Transverse colon (tissue), 4 donors: ENCODE data around the gene IER3. TPM values are rescaled to one million over a fixed set of nuclear protein-coding genes. Genes with fewer than 3 reads are reported as not detected.

ENCODE experiments used
- DNase-seq: peaks from one replicate; pipeline ENCODE4 v3.0.0-alpha.2; 2019
- H3K27ac ChIP-seq, 4 donors: fragments of 200-600 bp; sonication (generic); 2 replicates each; pipeline ENCODE4 v1.5.1; 2016 to 2018; ENCODE audit warnings: inconsistent platforms in 4 of 4
- H3K27me3 ChIP-seq: fragments of 200-600 bp; sonication (generic); 2 replicates; pipeline ENCODE4 v1.5.1; 2017; ENCODE audit warnings: inconsistent platforms
- H3K36me3 ChIP-seq, 4 donors: fragments of 200-600 bp; sonication (generic); 2 replicates each; pipeline ENCODE4 v1.5.1; 2017 to 2019; ENCODE audit warnings: inconsistent platforms in 4 of 4
- H3K4me1 ChIP-seq, 4 donors: fragments of 200-600 bp; sonication (generic); 2 replicates each; pipeline ENCODE4 v1.5.1; 2017 to 2020; ENCODE audit warnings: inconsistent platforms in 4 of 4
- H3K4me3 ChIP-seq, 4 donors: fragments of 200-600 bp; sonication (generic); 1 replicate in 1 of 4; 2 replicates in 3 of 4; pipeline versions ENCODE4 v1.5.1 to v1.6.1; 2017 to 2019; ENCODE audit warnings: inconsistent platforms in 4 of 4
- H3K9me3 ChIP-seq, 2 donors: fragments of 200-600 bp; sonication (generic); 2 replicates each; pipeline ENCODE4 v1.5.1; 2017 to 2019; ENCODE audit warnings: inconsistent platforms in 2 of 2
- EP300 ChIP-seq: sonication (generic); formaldehyde crosslinking; IDR thresholded peaks from one replicate; pipeline ENCODE4 v1.6.1; 2017; ENCODE audit warnings: antibody characterized with exemption, low read depth
- POLR2A ChIP-seq: fragments of 450-650 bp; IDR thresholded peaks from one replicate; pipeline ENCODE4 v1.6.1; 2016; ENCODE audit warnings: antibody characterized with exemption, mild to moderate bottlenecking, moderate library complexity
- POLR2AphosphoS5 ChIP-seq, 3 donors: sonication (generic); formaldehyde crosslinking; IDR thresholded peaks; one replicate each; pipeline ENCODE4 v1.6.1; 2016; ENCODE audit warnings: antibody characterized with exemption in 3 of 3
- WGBS, 2 donors: methylation state at CpG; one replicate each; pipeline ENCODE4 v1.1.5; 2018; ENCODE audit warnings: low coverage in 1 of 2; 5-methylcytosine and 5-hydroxymethylcytosine counted together
- in situ Hi-C, 4 donors: fragments of 200-750 bp; cut with MboI; loops; one replicate each; pipeline versions ENCODE4 v1.15.0 to v1.15.1; 2017; ENCODE audit warnings: low sequenced_read_pairs in 3 of 4, low pct_ligation_motif_present in 1 of 4, low pct_unique_long_range_greater_than_20kb in 1 of 4
- intact Hi-C: fragments of 100-400 bp; cut with DNase I; formaldehyde crosslinking; loops from one replicate; pipeline ENCODE4 v1.15.1; 2023; ENCODE audit warnings: low total_unique reads
- total RNA-seq, 4 donors: library from RNA; depleted of rRNA; stranded (reverse); fragments of >200 nt; gene quantifications; one replicate each; pipeline ENCODE4 v1.1.0, GENCODE V29; 2016
- TF ChIP-seq, protein P1 (sequence below), 5 experiments: fragments of 200-600 bp in 3 of 5; fragments of 450-650 bp in 2 of 5; sonication (generic) in 3 of 5; IDR thresholded peaks; 1 replicate in 2 of 5; 2 replicates in 3 of 5; pipeline ENCODE4 v1.5.1; 2016 to 2017; ENCODE audit warnings: antibody characterized with exemption in 5 of 5, inconsistent platforms in 3 of 5, mild to moderate bottlenecking in 2 of 5, moderate library complexity in 1 of 5

The IER3 gene
- total RNA-seq, 4 donors from 2014 or later, result 21.1 to 100 (median 84.6) TPM

DNA sequence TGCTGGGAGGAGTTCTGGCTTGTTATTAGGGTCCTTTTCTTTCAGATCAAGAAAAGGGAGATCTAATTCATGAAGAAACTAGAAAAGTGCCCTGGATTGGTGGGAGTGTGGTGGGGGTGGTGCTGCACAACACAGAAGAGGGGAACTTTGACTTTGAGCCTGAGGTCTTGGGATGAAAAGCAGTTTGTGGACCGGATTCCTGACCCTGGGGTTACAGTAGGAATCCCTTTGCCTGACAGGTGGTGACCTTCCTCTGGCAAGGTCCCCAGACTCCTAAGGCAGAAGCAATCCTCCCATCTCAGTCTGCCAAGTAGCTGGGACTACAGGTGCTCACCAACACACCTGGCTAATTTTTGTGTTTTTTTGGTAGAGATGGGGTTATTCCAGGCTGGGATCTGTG is 45.3 kb upstream of the IER3 start:
- intact Hi-C loops, result no loop called here
- 0% methylated on average over 1 of the region's 1 CpG for WGBS, 2 donors
- no peak for TF ChIP-seq EP300
- TF ChIP-seq, protein P1, sequence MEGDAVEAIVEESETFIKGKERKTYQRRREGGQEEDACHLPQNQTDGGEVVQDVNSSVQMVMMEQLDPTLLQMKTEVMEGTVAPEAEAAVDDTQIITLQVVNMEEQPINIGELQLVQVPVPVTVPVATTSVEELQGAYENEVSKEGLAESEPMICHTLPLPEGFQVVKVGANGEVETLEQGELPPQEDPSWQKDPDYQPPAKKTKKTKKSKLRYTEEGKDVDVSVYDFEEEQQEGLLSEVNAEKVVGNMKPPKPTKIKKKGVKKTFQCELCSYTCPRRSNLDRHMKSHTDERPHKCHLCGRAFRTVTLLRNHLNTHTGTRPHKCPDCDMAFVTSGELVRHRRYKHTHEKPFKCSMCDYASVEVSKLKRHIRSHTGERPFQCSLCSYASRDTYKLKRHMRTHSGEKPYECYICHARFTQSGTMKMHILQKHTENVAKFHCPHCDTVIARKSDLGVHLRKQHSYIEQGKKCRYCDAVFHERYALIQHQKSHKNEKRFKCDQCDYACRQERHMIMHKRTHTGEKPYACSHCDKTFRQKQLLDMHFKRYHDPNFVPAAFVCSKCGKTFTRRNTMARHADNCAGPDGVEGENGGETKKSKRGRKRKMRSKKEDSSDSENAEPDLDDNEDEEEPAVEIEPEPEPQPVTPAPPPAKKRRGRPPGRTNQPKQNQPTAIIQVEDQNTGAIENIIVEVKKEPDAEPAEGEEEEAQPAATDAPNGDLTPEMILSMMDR (IDR thresholded peaks at IDR 0.05), result no peak
- no peak for TF ChIP-seq POLR2AphosphoS5 (IDR thresholded peaks at IDR 0.05)
- TF ChIP-seq POLR2A, result no peak

GRCh38 chr6:30787954-30788353 is 43.6 kb upstream of the IER3 start:
- H3K27me3 ChIP-seq, result no peaks in the 10 kb centered on the region
- WGBS, 2 donors, result 22 to 25% methylated on average over 1 to 4 of the region's 5 CpGs
- no peak for DNase-seq
- TF ChIP-seq EP300 (no peak), POLR2AphosphoS5 (IDR thresholded peaks at IDR 0.05) (peak in 2 of 3 donors; percentile 31 to 50), POLR2A (no peak)
- TF ChIP-seq, protein P1 (IDR thresholded peaks at IDR 0.05), result no peak
- intact Hi-C loops (no loop called here), in situ Hi-C loops (no loop called here)
- H3K4me1 ChIP-seq, result peaks cover 6 to 34% (median 14%) of the 10 kb centered on the region in 4 donors
- H3K4me3 ChIP-seq, result no peak overlapping the region
- H3K36me3 ChIP-seq, result no peaks in the 10 kb centered on the region
- H3K27ac ChIP-seq, result peak overlapping the region; percentile 36 to 64 (median 62)
- no peaks in the 10 kb centered on the region for H3K9me3 ChIP-seq

More for the DNA sequence above, 45.3 kb upstream of the IER3 start:
- Histone ChIP-seq H3K9me3 (no peaks in the 10 kb centered on the region), H3K36me3 (no peaks in the 10 kb centered on the region), H3K27ac (peak overlapping the region in 1 of 4 donors; percentile 9), H3K4me3 (no peak overlapping the region), H3K4me1 (peaks cover 6 to 38% (median 11%) of the 10 kb centered on the region in 4 donors), H3K27me3 (no peaks in the 10 kb centered on the region)
- no peak for DNase-seq
- in situ Hi-C loops, result no loop called here

DNA sequence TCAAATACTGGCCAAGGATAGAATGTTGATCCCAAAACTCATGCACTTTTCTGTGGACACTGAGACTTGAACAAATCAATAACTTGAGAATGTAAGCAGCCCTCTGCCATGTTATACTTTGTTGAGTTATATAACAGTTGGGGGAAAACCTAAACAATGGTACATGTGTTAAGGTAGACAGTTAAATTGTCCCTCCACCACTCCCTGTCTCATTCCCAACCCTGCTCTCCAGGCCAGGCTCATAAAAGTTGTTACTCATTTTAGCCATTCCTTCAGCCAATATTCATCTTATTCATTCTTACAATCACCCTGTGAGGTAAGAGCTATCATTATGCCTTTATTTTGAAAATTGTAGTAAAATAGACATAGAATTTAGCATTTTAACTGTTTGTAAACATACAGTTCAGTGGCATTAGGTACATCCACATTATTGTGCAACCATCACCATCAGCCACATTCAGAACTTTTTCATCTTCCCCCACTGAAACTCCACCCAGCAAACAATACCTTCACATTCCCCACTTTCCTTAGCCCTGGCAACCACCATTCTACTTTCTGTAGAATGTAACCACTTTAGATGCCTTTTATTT is 38.2 kb upstream of the IER3 start:
- in situ Hi-C loops, result no loop called here
- Histone ChIP-seq H3K27me3 (no peaks in the 10 kb centered on the region), H3K9me3 (no peaks in the 10 kb centered on the region), H3K4me1 (peaks cover 25 to 72% (median 47%) of the 10 kb centered on the region in 4 donors), H3K4me3 (no peak overlapping the region), H3K36me3 (no peaks in the 10 kb centered on the region), H3K27ac (peak overlapping the region; percentile 86 to 93 (median 90))
- TF ChIP-seq POLR2AphosphoS5 (IDR thresholded peaks at IDR 0.05), result peak in 2 of 3 donors; percentile 29 to 31
- TF ChIP-seq, protein P1 (IDR thresholded peaks at IDR 0.05), result no peak
- no peak for DNase-seq
- intact Hi-C loops, result no loop called here

DNA sequence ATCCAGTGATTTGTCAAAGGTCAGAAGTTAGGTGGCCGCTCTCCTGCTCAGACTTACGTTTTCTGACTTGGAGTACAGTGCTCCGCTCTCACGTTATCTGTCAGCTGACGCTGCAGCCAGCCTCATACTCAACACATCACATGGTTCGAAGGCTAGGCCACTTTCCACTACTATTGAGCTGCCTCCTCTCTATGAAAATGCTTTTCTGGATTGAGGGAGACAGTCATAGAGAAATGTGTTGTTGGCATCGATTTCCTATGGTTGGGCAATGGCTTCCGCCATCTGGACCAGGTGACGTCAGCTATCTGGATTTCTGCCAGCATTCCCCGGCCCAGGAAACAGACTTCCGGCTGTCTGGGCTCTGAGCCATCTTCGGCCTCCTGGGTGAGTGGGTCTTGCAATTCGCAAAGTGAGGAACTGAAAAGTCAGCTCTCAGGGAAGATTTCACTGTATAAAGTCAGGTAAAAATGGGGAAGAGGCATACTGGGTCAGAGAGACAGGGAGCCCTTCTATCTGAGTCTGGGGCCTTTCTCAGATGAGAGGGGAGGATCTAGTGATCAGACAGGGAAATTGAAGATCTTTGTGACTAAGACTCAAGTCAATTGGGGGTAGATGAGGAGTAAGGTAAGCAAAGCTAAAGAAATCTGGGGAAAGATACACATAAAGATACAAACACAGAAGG is 37.5 kb upstream of the IER3 start:
- peak; percentile 96 for DNase-seq
- H3K27ac ChIP-seq, result peak overlapping the region; percentile 86 to 93 (median 90)
- TF ChIP-seq POLR2AphosphoS5 (IDR thresholded peaks at IDR 0.05) (peak; percentile 84 to 94 (median 91)), EP300 (peak; percentile 86), POLR2A (no peak)
- TF ChIP-seq, protein P1 (IDR thresholded peaks at IDR 0.05), result no peak
- intact Hi-C loops, result no loop called here
- H3K9me3 ChIP-seq, result no peaks in the 10 kb centered on the region
- H3K27me3 ChIP-seq, result no peaks in the 10 kb centered on the region
- no peaks in the 10 kb centered on the region for H3K36me3 ChIP-seq
- no peak overlapping the region for H3K4me3 ChIP-seq
- H3K4me1 ChIP-seq, result peaks cover 25 to 75% (median 51%) of the 10 kb centered on the region in 4 donors
- in situ Hi-C loops, result no loop called here
- WGBS, 2 donors, result 24% methylated on average over 13 of the region's 13 CpGs; no CpG with 5 or more reads in 1 of the 2 donors
